GM19395 (cell line): ENCODE measurements around the gene PRG2.
"Not testable (repeated sequence)": the region's sequence is repeated elsewhere in the genome, so short reads cannot be mapped to it uniquely, and the experiment has no call there.

Source experiments
- ATAC-seq: cut with Tn5 transposase; IDR thresholded peaks from one replicate; pipeline ENCODE4 v1.9.1; 2021; ENCODE audit warnings: mild to moderate bottlenecking, moderate library complexity; ENCODE audit not compliant: unreplicated experiment

PRG2 gene

DNA sequence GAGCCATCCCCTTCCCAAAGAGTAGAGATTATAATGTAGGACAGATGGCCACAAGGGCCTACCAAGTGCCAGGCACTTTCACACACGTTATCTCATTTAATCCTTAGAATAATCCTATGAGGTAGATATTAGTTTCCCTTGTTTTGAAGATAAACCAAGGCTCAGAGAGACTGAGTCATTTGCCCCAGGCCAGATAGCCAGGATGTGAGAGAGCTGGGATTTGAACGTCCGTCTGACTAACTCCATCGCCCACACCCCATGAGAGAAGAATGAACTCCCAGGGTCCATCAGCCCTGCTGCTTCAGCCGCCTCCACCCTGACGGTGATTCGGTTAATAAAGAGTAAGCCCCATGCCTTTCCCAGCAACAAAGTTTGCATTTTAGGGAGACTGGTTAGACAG, 20.2 kb downstream of the PRG2 start:
- ATAC-seq: no peak

DNA sequence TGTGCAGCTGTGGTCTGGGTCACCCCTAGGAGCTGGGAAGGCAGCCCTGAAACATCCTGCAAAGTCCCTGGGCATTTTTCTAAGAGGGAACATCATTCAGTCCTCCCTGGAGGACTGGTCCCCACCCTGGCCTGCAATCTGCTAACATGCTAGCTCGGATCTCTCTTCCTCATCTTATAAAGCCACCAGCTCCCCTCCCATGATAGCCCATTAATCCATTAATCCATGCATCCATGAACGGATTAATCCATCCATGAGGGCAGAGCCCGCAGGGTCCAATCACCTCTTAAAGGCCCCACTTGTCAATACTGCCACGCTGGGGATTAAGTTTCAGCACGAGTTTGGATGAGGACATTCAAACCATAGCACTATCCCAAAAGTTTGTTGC, 21.6 kb downstream of the PRG2 start:
- ATAC-seq: no peak

DNA sequence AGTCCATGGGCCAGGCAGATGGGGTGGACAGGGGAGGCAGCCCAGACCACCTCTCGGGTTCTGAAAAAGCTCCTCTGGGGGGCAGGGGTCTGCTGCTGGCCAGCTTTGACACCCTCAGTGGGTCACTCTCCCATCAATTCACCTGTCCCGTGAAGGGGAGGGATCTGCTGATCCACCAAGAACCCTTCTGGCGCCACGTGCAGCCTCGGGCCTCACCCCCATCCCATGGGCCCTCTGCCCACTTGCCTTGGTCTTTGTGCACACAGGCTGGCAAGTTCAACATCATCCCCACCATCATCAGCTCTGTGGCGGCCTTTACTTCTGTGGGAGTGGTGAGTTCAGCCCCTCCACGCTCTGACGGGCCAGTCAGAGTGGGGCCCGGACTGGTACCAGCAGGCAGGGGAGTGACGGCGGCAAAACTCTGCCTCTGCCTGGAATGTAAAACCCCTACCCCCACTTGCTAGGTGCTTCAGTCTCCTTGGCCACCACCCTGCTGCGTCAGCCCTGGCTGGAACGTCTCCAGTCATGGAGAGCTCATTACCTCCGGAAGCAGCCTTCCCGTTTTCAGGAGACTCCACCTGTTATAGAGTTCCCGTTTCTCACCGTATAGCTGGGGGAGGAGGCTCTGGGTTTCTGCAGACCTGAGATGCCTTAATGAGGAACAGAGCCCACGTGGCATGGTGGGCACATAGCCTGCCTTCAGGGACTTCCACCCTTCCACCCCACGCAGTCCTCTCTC, 22.2 kb downstream of the PRG2 start:
- ATAC-seq: no peak

DNA sequence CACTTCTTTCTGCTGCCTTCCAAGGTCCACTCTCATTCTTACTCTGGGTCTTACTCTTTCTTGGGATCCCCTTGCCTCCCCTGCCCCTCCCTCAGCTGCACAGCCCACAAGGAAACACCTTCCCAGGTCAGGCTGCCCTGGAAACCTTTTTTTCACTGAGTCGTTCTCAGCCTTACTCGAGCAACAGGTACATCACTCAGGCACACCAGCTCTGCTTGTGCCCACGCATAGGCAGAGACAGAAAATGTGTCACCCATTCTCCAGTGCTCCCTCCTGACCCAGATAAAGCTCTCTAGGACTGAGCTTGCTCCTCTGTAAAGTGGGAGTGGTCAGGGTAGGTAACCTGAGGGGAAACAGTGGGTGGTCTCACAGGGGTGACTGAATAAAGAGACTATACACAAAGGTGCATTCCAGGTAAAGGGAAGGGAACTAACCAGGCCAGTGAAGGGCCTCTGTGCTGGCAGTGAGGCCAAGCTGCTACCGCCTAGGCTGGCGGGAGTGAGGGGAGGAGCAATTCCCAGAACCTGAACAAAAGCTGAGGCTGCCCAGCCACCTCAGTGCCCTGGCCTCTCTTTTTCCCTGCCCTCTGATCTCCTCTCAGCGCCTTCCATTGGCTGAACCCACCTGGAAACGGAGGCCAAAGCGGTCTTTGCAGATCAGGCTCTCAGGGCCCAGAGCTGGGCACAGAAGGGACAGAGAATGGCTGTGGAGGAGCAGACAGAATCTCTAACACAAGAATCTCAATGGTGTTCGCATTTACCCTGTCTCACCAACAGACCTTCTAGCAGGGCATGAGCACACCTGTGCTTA, 25.4 kb downstream of the PRG2 start:
- no peak for ATAC-seq

DNA sequence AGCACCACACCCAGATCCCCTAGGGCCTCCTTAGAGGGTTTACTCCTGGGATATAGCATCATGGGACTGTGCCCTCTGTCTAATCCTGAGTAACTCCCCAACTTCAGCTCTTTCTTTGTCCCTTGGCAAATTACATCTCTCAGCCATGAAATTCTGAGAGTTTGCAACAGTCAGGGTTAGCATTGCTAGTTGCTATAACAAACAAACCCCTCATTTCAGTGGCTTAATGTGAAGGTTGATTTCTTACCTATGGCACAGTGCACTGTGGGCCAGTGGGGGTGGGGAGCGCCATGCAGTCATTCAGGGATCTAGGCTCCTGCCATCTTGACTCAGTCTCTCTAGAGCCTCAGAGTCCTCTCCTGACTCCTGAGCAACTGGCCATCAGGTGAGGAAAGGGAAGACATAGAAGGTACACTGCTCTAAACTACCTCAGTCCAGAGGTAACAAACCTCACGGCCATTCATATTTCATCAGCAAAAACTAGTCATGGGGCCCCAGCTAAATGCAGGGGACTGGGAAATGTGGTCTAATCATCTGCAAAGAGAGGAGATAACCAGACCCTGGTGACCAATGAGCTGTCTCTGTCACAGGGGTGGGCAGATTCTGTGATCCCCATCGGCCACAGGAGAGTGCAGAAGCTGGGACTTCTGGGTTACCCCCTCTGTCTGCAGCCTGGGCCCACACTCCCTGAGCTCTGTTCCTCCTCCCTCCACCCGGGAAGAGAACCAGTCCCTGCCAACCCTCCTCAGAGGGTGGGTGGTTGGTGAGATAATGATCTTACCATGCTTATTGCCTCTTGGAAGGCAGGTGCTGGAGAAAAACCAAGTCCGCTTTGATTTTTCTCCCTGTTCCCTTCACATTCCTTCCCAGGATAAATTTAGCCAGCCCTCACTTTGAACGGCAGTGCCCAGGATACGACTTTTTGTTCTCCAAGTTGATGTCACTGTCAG, 27.0 kb downstream of the PRG2 start:
- no peak for ATAC-seq

DNA sequence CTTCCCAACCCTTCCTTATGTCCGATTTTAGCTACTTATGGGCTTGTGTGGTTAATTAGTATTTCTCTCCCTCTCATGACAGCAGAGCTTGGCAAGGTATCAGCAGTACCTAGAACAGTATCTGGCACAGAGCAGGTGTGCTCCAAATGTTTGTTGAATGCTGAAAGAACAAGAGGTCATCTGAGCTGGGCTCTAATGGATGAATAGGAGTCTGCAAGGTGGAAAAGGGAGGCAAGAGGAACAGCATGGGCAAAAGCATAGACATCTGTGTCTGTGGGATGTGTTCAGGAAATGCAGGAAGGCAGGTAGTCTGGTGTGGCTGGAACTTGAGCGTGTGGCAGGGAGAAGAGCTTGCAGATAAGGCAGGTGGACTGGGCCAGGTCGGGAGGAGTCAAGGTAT, 28.5 kb downstream of the PRG2 start:
- no peak for ATAC-seq

DNA sequence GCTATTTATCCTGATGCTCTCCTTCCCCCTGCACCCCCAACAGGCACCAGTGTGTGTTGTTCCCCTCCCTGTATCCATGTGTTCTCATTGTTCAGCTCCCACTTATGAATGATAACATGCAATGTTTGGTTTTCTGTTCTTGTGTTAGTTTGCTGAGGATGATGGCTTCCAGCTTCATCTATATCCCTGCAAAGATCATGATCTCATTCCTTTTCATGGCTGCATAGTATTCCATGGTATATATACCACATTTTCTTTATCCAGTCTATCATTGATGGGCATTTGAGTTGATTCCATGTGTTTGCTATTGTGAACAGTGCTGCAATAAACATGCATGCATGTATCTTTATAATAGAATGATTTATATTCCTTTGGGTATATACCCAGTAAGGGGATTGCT, 29.0 kb downstream of the PRG2 start:
- not testable (repeated sequence) for ATAC-seq

DNA sequence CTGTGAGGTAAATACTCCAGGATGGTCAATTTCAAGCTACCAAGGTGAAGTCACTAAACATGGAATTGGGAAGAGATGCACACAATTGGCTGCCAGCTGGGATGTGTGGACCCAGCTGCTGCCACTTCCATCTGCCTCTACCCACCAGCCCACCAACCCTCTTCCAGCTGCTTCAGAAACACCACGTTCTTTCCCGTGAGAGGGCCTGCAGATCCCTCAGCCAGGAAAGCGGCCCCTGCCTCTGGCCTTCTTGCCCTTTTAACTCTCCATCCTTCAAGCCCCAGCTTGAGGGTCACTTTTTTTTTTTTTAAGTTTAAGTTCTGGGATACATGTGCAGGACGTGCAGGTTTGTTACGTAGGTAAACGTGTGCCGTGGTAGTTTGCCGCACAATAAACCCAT, 29.5 kb downstream of the PRG2 start:
- no peak for ATAC-seq

DNA sequence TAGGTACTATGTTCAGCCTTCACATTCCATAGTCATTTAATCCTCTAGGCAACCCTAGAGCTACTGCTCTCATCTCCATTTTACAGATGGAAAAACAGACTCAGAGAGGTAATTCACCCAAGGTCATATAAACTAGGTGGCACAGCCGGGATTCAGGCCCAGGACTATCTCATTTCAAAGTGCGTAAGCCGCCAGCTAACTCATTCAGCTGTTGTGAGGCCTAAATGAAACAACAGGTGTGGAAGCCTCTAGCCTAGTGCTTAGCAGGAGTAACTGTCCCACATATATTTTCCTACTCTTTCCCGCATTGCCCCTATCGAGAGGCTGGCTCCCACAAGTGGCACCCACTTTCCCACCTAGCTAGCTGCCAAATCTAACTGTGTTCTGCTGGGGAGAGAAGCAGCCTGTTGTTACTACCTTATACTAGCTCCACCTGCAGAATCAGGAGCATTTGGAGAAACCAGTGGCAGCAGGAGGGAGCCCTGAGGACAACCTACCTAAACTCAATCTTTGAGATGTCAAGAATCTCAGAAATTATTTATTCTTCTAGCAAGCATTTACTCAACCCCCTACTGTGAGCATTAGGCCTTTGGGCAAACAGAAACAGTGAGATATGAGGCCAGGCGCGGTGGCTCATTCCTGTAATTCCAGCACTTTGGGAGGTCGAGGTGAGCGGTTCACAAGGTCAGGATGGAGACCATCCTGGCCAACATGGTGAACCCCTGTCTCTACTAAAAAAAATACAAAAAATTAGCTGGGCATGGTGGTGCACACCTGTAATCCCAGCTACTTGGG, 30.4 kb downstream of the PRG2 start:
- no peak for ATAC-seq

DNA sequence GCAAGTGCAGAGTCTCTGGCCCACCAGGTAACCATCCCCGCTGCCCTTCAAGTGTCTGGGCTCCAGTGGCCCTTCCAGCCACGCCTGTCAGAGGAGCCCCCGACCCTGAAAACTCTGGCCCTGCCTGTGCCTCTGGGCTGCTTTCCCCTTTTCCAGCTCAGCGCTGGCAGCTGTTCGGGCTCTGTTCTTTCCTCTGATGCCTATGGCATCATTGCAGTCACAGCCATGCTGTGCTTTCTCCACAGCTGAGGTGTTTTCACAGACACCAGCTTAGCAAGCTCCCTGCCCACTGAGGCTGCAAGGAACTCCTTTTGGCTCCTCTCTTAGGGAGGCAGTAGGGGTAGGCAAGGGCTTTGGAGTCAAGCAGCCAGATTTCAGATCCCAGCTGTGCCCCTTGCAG, 31.1 kb downstream of the PRG2 start:
- no peak for ATAC-seq

DNA sequence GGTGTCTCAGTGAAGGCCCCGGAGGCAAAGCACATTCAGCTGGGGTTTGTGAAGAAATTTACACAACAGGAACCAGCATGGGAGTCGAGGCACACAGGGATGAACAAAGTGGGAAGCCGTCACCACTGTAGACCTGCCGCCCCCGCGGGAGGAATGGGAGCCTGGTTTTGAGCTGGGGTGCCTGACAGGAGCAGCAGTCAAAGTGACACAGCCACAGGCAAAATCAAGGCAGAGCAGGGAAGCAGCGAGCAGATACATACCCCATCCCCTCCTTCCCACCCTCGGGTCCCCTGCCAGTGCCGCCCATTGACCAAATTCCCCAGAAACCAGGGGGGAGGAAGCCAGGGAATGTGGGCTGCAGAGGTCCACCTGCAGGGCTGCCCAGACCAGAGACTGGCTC, 31.5 kb downstream of the PRG2 start:
- ATAC-seq: no peak

DNA sequence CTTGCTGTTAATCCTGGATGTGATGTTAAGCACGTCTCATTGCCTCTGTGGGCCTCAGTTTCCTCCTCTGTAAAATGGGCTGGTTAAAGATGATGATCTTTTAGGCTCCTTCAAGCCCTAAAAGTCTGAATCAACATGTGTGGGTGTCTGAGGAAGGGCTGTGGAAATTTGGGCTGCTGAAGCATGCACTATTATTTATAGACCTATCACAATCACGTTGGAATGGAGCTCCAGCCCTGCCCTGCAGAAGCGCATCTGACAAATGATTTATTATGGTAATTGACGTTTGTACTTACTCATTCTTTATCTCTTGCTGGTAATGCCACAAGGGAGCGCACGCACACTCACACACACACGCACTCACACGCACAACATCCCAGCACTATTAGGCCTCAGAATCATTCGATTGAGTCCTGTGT, 31.9 kb downstream of the PRG2 start:
- no peak for ATAC-seq

DNA sequence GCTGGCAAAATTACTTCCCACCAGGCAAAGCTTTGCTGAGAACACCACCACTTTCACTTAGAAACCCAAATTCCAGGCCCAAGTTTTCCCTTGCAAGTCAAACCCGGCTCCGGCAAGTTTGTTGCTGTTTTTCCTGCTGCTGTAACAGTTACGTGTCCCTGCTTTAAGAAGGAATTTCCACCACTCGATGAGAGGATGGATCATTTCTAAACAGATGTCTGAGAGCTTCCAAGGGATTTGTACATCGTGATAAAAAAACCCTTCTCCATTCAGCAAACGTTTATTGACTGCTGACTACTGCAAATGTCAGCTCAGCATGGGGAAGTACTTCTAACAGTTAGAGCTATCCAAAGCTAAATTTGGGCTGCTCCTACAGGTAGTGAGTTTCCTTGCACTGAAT, 32.6 kb downstream of the PRG2 start:
- no peak for ATAC-seq

DNA sequence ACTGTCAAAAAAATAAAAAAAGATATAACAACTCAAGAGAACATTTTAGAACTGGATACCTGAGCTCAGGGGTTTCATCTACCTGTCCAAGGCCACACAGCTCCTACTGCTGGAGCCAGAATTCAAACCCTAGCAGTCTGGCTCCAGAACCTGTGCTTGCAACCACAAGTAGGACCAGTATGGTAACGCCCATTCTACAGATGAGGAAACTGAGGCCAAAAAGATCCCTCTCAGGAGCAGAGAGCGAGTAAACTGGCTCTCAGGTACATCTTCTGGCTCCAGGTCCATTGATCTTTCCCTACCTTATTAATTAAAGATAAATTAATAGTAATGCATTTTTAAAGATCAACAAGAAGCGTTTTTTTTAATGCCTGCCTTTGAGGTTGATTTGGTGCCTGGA, 33.1 kb downstream of the PRG2 start:
- ATAC-seq: no peak

DNA sequence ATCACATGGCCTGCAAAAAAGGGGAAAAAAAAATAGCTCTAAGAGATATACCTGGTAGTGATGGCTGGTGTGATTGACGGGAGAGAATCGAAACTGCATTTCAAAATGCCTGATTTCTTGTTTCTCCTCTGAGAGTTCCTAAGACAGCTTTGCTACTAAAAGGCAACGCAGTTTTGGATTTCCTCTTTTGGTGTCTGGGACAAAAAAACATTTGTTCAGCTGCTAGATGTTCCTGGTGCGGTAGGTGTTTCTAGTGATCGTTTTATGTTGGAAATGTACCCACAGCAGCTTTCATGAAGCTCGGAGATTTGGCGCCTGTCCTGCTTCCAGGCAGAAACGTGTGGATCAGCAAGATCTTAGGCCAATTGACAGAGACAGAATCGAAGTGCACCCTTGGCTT, 34.2 kb downstream of the PRG2 start:
- no peak for ATAC-seq

DNA sequence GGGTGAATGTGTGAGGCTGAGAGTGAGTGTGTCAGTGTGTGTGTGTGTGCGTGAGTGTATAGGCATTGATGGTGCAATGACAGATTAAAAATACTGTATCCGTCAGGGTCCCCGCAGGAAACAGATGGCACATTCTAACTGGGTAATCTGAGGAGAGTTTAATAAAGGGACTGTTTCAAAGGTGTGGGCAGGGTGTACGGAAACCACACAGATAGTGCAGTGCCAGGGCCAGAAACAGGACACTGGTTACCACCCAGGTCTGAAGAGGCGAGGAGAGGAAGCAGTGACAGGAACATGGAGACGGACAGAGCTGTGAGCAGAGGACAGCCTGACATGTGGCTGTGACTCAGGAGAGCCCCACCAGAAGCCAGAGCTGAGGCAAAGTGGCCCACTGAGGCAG, 35.8 kb downstream of the PRG2 start:
- no peak for ATAC-seq

DNA sequence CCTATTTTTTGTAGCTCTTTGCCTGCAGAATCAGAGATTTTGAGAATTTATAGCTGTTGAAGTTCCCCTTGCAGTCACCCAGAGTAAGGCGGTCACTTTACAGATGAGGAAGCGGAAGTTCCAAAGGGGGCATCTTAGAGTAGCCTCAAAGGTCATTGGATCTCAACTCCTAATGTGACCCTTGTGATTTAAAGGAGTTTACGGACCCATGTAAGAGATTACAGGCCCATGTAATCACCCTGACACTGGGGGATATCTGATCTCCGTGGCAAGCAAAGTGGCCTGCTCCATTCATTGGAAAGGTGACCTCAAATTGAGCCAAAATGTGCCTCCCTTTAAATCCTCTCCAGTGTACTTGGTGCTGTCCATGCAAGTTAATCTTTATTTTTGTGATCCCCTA, 36.6 kb downstream of the PRG2 start:
- ATAC-seq: no peak

DNA sequence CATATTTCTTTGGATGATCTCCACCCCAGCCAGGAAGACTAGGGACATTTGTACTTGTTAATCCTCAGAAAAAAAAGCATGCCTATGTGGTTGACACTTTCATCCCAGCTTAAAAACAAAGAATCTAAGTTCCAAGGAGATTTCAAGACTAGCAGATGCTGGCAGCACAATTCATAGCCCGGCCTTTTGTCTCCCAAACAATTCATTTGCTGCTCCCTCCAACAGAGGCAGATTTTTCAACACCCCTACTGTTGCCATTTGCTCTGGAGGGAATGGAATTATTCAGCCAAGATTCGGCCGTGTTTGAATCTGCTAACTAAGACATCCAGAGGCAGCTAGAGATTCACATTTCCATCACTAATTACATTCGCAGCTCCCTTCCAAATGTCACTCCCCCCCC, 37.0 kb downstream of the PRG2 start:
- no peak for ATAC-seq

DNA sequence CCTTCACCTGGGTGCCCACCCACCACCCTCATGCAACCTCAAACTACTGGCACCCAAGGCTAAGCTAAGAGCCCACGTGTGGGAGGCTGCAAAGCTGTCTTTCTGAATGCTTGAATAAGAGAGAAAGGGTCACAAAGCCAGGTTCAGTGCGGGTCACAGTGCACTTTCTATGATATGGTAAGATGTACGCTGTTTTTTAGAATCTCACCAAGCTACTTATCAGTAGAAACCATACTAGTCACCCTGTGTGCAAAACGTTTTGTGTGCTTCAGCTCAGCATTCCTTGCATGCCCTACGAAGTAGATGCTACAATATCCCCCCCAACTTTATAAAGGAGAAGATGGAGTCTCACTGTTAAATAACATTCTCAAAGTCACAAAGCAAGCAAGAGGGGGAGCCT, 37.4 kb downstream of the PRG2 start:
- ATAC-seq: no peak

DNA sequence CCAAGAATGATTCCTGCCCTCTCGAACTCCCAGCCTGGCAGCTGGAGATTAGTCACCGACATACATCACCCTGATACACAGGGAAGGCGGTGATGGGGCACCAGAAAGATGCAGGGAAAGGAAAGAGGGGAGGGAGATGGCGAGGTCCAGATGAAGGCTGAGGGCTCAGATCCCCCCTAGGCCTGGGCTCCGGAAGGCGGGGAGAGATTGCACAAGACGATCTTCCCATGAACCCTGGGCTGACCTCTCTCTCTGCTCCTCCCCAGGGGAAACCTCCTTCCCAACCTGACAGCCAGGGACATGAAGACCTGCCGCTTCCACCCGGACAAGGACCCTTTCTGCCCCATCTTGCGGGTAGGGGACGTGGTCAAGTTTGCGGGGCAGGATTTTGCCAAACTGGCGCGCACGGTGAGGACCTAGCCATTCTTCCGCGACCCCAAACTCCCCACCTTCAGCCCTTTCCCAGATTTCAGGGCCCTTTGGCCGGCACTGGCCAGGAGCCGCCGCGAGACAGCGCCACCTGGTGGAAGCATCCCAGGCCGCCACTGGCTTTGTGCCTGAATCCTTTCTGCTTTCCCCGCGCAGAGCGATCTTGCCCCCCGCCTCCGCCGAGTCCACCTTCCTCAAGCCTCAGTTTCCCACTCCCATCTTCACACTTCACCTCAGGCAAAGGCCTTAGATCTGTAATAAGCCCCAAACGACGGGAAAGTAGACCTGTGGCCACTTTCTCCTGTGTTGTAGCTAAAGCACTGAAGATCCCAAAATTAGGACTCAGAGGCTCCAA, 40.8 kb downstream of the PRG2 start:
- ATAC-seq: no peak
